SK-N-SH (cell line): ENCODE results near the gene SAMD1. TPM values are rescaled to one million over a fixed set of nuclear protein-coding genes. Genes with fewer than 3 reads are reported as not detected.

Experiments used
- CTCF ChIA-PET: fragments of 300-600, 350-600 bp; formaldehyde crosslinking; extraction: SDS; loops from one replicate; lab custom pipeline; 2021; lab: Yijun Ruan, JAX
- POLR2A ChIA-PET: fragments of 350-600 bp; sonication (Branson Sonifier 250); formaldehyde crosslinking; extraction: SDS; loops from one replicate; lab custom pipeline; 2020; ENCODE audit warnings: antibody characterized with exemption, inconsistent platforms; lab: Yijun Ruan, JAX
- DNase-seq: peaks from one replicate; pipeline ENCODE4 v3.0.0; 2012
- H2AFZ ChIP-seq: fragments of 200-600 bp; sonication (generic); 2 replicates; pipeline ENCODE4 v1.8.1; 2016; ENCODE audit warnings: antibody characterized with exemption, mild to moderate bottlenecking, low read depth
- H3F3A ChIP-seq: fragments of 200-600 bp; sonication (generic); replicated peaks from 2 replicates; pipeline ENCODE3; 2016; ENCODE audit warnings: antibody characterized with exemption, mild to moderate bottlenecking; ENCODE audit not compliant: insufficient read depth
- H3K27ac ChIP-seq, 2 experiments: fragments of 200-500 bp in 1 of 2; fragments of 200-600 bp in 1 of 2; sonication (Bioruptor generic) in 1 of 2; sonication (generic), shearing (Covaris generic) in 1 of 2; 2 replicates each; pipeline versions ENCODE4 v1.5.1 to v1.6.1; 2014 to 2016; ENCODE audit warnings: low read depth in 2 of 2, inconsistent platforms in 1 of 2, low read length in 1 of 2, mild to moderate bottlenecking in 1 of 2, mixed read lengths in 1 of 2
- H3K27me3 ChIP-seq: fragments of 200-600 bp; sonication (generic), shearing (Covaris generic); 2 replicates; pipeline ENCODE4 v1.6.1; 2016; ENCODE audit warnings: mixed run types; ENCODE audit not compliant: insufficient read depth
- H3K36me3 ChIP-seq, 2 experiments: fragments of 200-500 bp in 1 of 2; fragments of 200-600 bp in 1 of 2; sonication (Bioruptor generic) in 1 of 2; sonication (generic) in 1 of 2; replicated peaks in 1 of 2; 2 replicates each; pipeline versions ENCODE3 to v1.5.1; 2014 to 2016; ENCODE audit warnings: low read length in 1 of 2, mild to moderate bottlenecking in 1 of 2; ENCODE audit not compliant: insufficient read depth in 2 of 2, control insufficient read depth in 1 of 2
- H3K4me1 ChIP-seq, 2 experiments: fragments of 200-500 bp in 1 of 2; fragments of 200-600 bp in 1 of 2; sonication (Bioruptor generic) in 1 of 2; sonication (generic), shearing (Covaris generic) in 1 of 2; 2 replicates each; pipeline versions ENCODE4 v1.5.1 to v1.6.1; 2014 to 2016; ENCODE audit warnings: low read depth in 1 of 2, low read length in 1 of 2, mixed run types in 1 of 2; ENCODE audit not compliant: insufficient read depth in 2 of 2, control insufficient read depth in 1 of 2
- H3K4me2 ChIP-seq: fragments of 200-600 bp; sonication (generic), shearing (Covaris generic); 2 replicates; pipeline ENCODE4 v1.6.1; 2017; ENCODE audit warnings: mixed run types
- H3K4me3 ChIP-seq, 2 experiments: fragments of 200-500 bp in 1 of 2; fragments of 200-600 bp in 1 of 2; sonication (Bioruptor generic) in 1 of 2; sonication (generic), shearing (Covaris generic) in 1 of 2; 2 replicates each; pipeline versions ENCODE4 v1.5.1 to v1.8.1; 2014 to 2016; ENCODE audit warnings: low read depth in 2 of 2, inconsistent platforms in 1 of 2, low read length in 1 of 2, mild to moderate bottlenecking in 1 of 2, mixed read lengths in 1 of 2, moderate library complexity in 1 of 2
- H3K79me2 ChIP-seq: fragments of 200-600 bp; sonication (generic); 2 replicates; pipeline ENCODE4 v1.8.1; 2017; ENCODE audit warnings: mild to moderate bottlenecking; ENCODE audit not compliant: insufficient read depth
- H3K9ac ChIP-seq: fragments of 200-600 bp; sonication (generic); 2 replicates; pipeline ENCODE4 v1.6.1; 2017; ENCODE audit warnings: mixed run types
- H3K9me2 ChIP-seq: fragments of 200-600 bp; sonication (generic); 2 replicates; pipeline ENCODE4 v1.6.1; 2017; ENCODE audit warnings: mixed run types
- H3K9me3 ChIP-seq: fragments of 200-600 bp; sonication (generic); 2 replicates; pipeline ENCODE4 v1.6.1; 2017; ENCODE audit warnings: mixed run types, mild to moderate bottlenecking, moderate library complexity
- H4K20me1 ChIP-seq: fragments of 200-600 bp; sonication (generic); 2 replicates; pipeline ENCODE4 v1.6.1; 2017; ENCODE audit warnings: mild to moderate bottlenecking, mixed run types; ENCODE audit not compliant: insufficient read depth
- CHD2 ChIP-seq: fragments of 150-350 bp; IDR thresholded peaks from 2 replicates; pipeline ENCODE4 v1.6.1; 2018; ENCODE audit warnings: low read length; ENCODE audit not compliant: partially characterized antibody
- CTCF ChIP-seq: fragments of 200-600 bp; sonication (generic); IDR thresholded peaks from 2 replicates; pipeline ENCODE4 v1.6.1; 2017; ENCODE audit warnings: antibody characterized with exemption, mild to moderate bottlenecking, moderate library complexity
- ELF1 ChIP-seq: IDR thresholded peaks from 2 replicates; pipeline ENCODE4 v1.4.0; 2012
- EP300 ChIP-seq, 2 experiments: IDR thresholded peaks; 2 replicates each; pipeline versions ENCODE4 v1.4.0 to v1.6.1; 2012; ENCODE audit warnings: borderline replicate concordance in 1 of 2, low read depth in 1 of 2, low read length in 1 of 2
- EZH2phosphoT487 ChIP-seq: fragments of 200-600 bp; sonication (generic); IDR thresholded peaks from 2 replicates; pipeline ENCODE4 v1.6.1; 2017; ENCODE audit warnings: low read depth, mixed run types, mild to moderate bottlenecking, antibody characterized with exemption, moderate library complexity, borderline replicate concordance
- FOSL2 ChIP-seq: IDR thresholded peaks from 2 replicates; pipeline ENCODE4 v1.4.0; 2012; ENCODE audit warnings: low read depth, mild to moderate bottlenecking, moderate library complexity, borderline replicate concordance
- FOXJ3 ChIP-seq: sonication (generic); formaldehyde crosslinking; IDR thresholded peaks from 2 replicates; pipeline ENCODE4 v1.5.1; 2020; ENCODE audit warnings: mild to moderate bottlenecking, missing genetic modification reagents
- FOXM1 ChIP-seq: IDR thresholded peaks from 2 replicates; pipeline ENCODE4 v1.4.0; 2012; ENCODE audit warnings: low read depth, mild to moderate bottlenecking
- GABPA ChIP-seq: IDR thresholded peaks from 2 replicates; pipeline ENCODE4 v1.4.0; 2012; ENCODE audit warnings: low read depth, mild to moderate bottlenecking
- GATA2 ChIP-seq: sonication (generic); formaldehyde crosslinking; IDR thresholded peaks from 2 replicates; pipeline ENCODE4 v1.5.0; 2020; ENCODE audit warnings: mild to moderate bottlenecking, missing genetic modification reagents
- IRF3 ChIP-seq: fragments of 150-350 bp; IDR thresholded peaks from 2 replicates; pipeline ENCODE4 v1.6.1; 2016; ENCODE audit warnings: mild to moderate bottlenecking, low read depth, low read length
- JUND ChIP-seq: IDR thresholded peaks from 2 replicates; pipeline ENCODE4 v1.4.0; 2012
- MAX ChIP-seq: IDR thresholded peaks from 2 replicates; pipeline ENCODE4 v1.4.0; 2012; ENCODE audit warnings: low read depth
- MEF2A ChIP-seq: IDR thresholded peaks from 2 replicates; pipeline ENCODE4 v1.4.0; 2012; ENCODE audit warnings: low read depth, borderline replicate concordance
- MXI1 ChIP-seq: IDR thresholded peaks from 2 replicates; pipeline ENCODE4 v1.6.1; 2012; ENCODE audit warnings: mild to moderate bottlenecking, low read depth, low read length, improper control_type of control experiment
- NFIC ChIP-seq: IDR thresholded peaks from 2 replicates; pipeline ENCODE4 v1.4.0; 2012; ENCODE audit warnings: borderline replicate concordance
- NRF1 ChIP-seq: IDR thresholded peaks from 2 replicates; pipeline ENCODE4 v1.6.1; 2012; ENCODE audit warnings: low read depth, mild to moderate bottlenecking, low read length
- PBX3 ChIP-seq: IDR thresholded peaks from 2 replicates; pipeline ENCODE4; 2012
- POLR2AphosphoS5 ChIP-seq: IDR thresholded peaks from 2 replicates; pipeline ENCODE4 v1.6.1; 2012; ENCODE audit warnings: low read depth, low read length
- RAD21 ChIP-seq: IDR thresholded peaks from 2 replicates; pipeline ENCODE4 v1.6.1; 2012; ENCODE audit warnings: mild to moderate bottlenecking, low read length
- RFX5 ChIP-seq: IDR thresholded peaks from 2 replicates; pipeline ENCODE4 v1.6.1; 2012; ENCODE audit warnings: mild to moderate bottlenecking, improper control_type of control experiment, low read length
- RXRA ChIP-seq: IDR thresholded peaks from 2 replicates; pipeline ENCODE4 v1.4.0; 2012; ENCODE audit warnings: low read depth, mild to moderate bottlenecking, borderline replicate concordance
- SIN3A ChIP-seq: IDR thresholded peaks from 2 replicates; pipeline ENCODE4 v1.6.1; 2012; ENCODE audit warnings: low read depth, mild to moderate bottlenecking, low read length, moderate library complexity, borderline replicate concordance
- SMC3 ChIP-seq: IDR thresholded peaks from 2 replicates; pipeline ENCODE4 v1.6.1; 2012; ENCODE audit warnings: low read depth, low read length, improper control_type of control experiment
- TAF1 ChIP-seq: IDR thresholded peaks from 2 replicates; pipeline ENCODE4 v1.6.1; 2012; ENCODE audit warnings: low read depth, mild to moderate bottlenecking, low read length, moderate library complexity, borderline replicate concordance
- TCF12 ChIP-seq: IDR thresholded peaks from 2 replicates; pipeline ENCODE4 v1.4.0; 2012
- TEAD4 ChIP-seq: IDR thresholded peaks from 2 replicates; pipeline ENCODE4 v1.4.0; 2012; ENCODE audit warnings: mild to moderate bottlenecking, borderline replicate concordance; ENCODE audit not compliant: insufficient read depth
- USF1 ChIP-seq: IDR thresholded peaks from 2 replicates; pipeline ENCODE4 v1.4.0; 2012; ENCODE audit warnings: low read depth, borderline replicate concordance
- ZBTB33 ChIP-seq: IDR thresholded peaks from 2 replicates; pipeline ENCODE4 v1.4.0; 2012; ENCODE audit warnings: low read depth, borderline replicate concordance
- WGBS: methylation state at CpG from one replicate; pipeline ENCODE4 v1.1.6; 2017; ENCODE audit warnings: low lambda C conversion rate; 5-methylcytosine and 5-hydroxymethylcytosine counted together
- polyA plus RNA-seq, 3 experiments: library from polyadenylated mRNA; depleted of rRNA; stranded (reverse); fragments of >200 nt; gene quantifications; 2 replicates each; pipeline ENCODE4 v1.2.3, GENCODE V29; 2012

SAMD1 gene
- polyA plus RNA-seq, 1 of the 3 experiments (the other 2 are of a cell fraction): 19.0 TPM

GRCh38 chr19:14117668-14118164, 27.2 kb upstream of the SAMD1 start, which contains the start of gene PRKACA:
TSS of gene PRKACA (minus strand) at chr19:14117762. CDS start at chr19:14117547, 215 bp downstream.
- Histone ChIP-seq H3K9ac (peak within 1 kb of the TSS; percentile 69), H3F3A (peaks cover 15% of the 10 kb centered on the region), H4K20me1 (no peaks in the 10 kb centered on the region), H3K4me3 (peak within 1 kb of the TSS; percentile 79 to 80), H3K79me2 (peaks cover 35% of the 10 kb centered on the region), H3K4me2 (peak within 1 kb of the TSS; percentile 98), H3K4me1 (peaks cover 15 to 36% of the 10 kb centered on the region in 2 experiments), H3K9me3 (no peaks in the 10 kb centered on the region), H2AFZ (peak within 1 kb of the TSS; percentile 77), H3K27ac (peak within 1 kb of the TSS; percentile 70 to 98), H3K9me2 (no peaks in the 10 kb centered on the region), H3K36me3 (no peaks in the 10 kb centered on the region), H3K27me3 (no peaks in the 10 kb centered on the region)
- ChIA-PET CTCF (interaction anchor here (0.7 to 3.7 kb wide), 3 partner anchors 19 to 231 kb away, joined by 3 to 22 read pairs (median 9); partner anchors contain the start of gene ASF1B), POLR2A (interaction anchor here (2.4 kb wide), 1 partner anchor 18 kb away, joined by 13 read pairs; the partner anchor contains the start of gene ASF1B)
- WGBS: no CpG with 5 or more reads among the region's 67 CpGs
- DNase-seq: peak; percentile 99
- TF ChIP-seq GABPA (peak; percentile 23; the same call in 1 of the 2 replicates), MXI1 (peak; percentile 46; the same call in 1 of the 2 replicates), ZBTB33 (0 out of 2 replicates have a peak, but pooled peaks have one; percentile 17), TEAD4 (no peak), EZH2phosphoT487 (no peak), SIN3A (peak; percentile 41; the same call in 1 of the 2 replicates), RXRA (no peak), FOXM1 (no peak), NRF1 (no peak), GATA2 (CRISPR knock-in tag) (no peak), FOSL2 (no peak), RAD21 (no peak), JUND (no peak), SMC3 (no peak), EP300 (IDR thresholded peaks at IDR 0.05; ENCODE audit: borderline replicate concordance in 1 of 2, low read depth in 1 of 2, low read length in 1 of 2) (no peak), POLR2AphosphoS5 (no peak), MAX (no peak), CTCF (no peak), TCF12 (no peak), RFX5 (peak; percentile 81), MEF2A (no peak), PBX3 (peak; percentile 99), ELF1 (no peak), NFIC (no peak), USF1 (no peak), FOXJ3 (CRISPR knock-in tag) (no peak), TAF1 (no peak), CHD2 (peak; percentile 97), IRF3 (peak; percentile 95)
